ENCODE measurements around the gene SLC25A28.

SLC25A28 gene

GRCh38 chr10:99590799-99591198 lies 29.4 kb downstream of the SLC25A28 start:
- no peak for DNase-seq (ENCODE audit: low spot score)

- no peak for DNase-seq (ENCODE audit: low spot score)
Observed at GRCh38 chr10:99583687-99584086, 36.6 kb downstream of the SLC25A28 start.

GRCh38 chr10:99582255-99582770 lies 37.9 kb downstream of the SLC25A28 start:
- DNase-seq (ENCODE audit: low spot score) = no peak

- no peak for DNase-seq (ENCODE audit: low spot score)
Observed at GRCh38 chr10:99579971-99580370, 40.3 kb downstream of the SLC25A28 start.

- no peak for DNase-seq (ENCODE audit: low spot score)
Observed at GRCh38 chr10:99573790-99574189, 46.4 kb downstream of the SLC25A28 start.

- no peak for DNase-seq (ENCODE audit: low spot score)
Observed at GRCh38 chr10:99571816-99572215, 48.4 kb downstream of the SLC25A28 start.

- DNase-seq (ENCODE audit: low spot score) = no peak
Observed at GRCh38 chr10:99569961-99570360, 50.3 kb downstream of the SLC25A28 start.

GRCh38 chr10:99569253-99569939 lies 50.8 kb downstream of the SLC25A28 start:
- DNase-seq (ENCODE audit: low spot score) = no peak

- DNase-seq (ENCODE audit: low spot score) = no peak
Observed at GRCh38 chr10:99565166-99565565, 55.1 kb downstream of the SLC25A28 start.

GRCh38 chr10:99564361-99564760 lies 55.9 kb downstream of the SLC25A28 start:
- no peak for DNase-seq (ENCODE audit: low spot score)

- no peak for DNase-seq (ENCODE audit: low spot score)
Observed at GRCh38 chr10:99562631-99563030, 57.6 kb downstream of the SLC25A28 start.
